Astrocyte of the cerebellum (primary cell): Measurements from ENCODE around the gene GID8.

Experiments
- DNase-seq: peaks from one replicate; pipeline ENCODE4 v3.0.0-alpha.2; 2011; ENCODE audit warnings: low read depth
- H3K4me3 ChIP-seq: 2 replicates; pipeline ENCODE4 v1.5.1; 2011; ENCODE audit warnings: mild to moderate bottlenecking, low read depth, low read length, moderate library complexity
- in situ Hi-C: cut with HindIII; loops from 2 replicates; pipeline ENCODE4 v1.10.0; 2017; ENCODE audit warnings: low sequenced_read_pairs
- TF ChIP-seq, protein P1 (sequence below): IDR thresholded peaks from 2 replicates; pipeline ENCODE4 v1.5.1; 2012; ENCODE audit warnings: low read length, low read depth, moderate library complexity, mild to moderate bottlenecking; ENCODE audit errors: missing control alignments

GID8 gene

GRCh38 chr20:62933966-62934365 is 4.0 kb upstream of the GID8 start:
- DNase-seq: no peak
- TF ChIP-seq, protein P1, sequence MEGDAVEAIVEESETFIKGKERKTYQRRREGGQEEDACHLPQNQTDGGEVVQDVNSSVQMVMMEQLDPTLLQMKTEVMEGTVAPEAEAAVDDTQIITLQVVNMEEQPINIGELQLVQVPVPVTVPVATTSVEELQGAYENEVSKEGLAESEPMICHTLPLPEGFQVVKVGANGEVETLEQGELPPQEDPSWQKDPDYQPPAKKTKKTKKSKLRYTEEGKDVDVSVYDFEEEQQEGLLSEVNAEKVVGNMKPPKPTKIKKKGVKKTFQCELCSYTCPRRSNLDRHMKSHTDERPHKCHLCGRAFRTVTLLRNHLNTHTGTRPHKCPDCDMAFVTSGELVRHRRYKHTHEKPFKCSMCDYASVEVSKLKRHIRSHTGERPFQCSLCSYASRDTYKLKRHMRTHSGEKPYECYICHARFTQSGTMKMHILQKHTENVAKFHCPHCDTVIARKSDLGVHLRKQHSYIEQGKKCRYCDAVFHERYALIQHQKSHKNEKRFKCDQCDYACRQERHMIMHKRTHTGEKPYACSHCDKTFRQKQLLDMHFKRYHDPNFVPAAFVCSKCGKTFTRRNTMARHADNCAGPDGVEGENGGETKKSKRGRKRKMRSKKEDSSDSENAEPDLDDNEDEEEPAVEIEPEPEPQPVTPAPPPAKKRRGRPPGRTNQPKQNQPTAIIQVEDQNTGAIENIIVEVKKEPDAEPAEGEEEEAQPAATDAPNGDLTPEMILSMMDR: no peak
- H3K4me3 ChIP-seq: no peak overlapping the region
- in situ Hi-C loops: no loop called here

DNA sequence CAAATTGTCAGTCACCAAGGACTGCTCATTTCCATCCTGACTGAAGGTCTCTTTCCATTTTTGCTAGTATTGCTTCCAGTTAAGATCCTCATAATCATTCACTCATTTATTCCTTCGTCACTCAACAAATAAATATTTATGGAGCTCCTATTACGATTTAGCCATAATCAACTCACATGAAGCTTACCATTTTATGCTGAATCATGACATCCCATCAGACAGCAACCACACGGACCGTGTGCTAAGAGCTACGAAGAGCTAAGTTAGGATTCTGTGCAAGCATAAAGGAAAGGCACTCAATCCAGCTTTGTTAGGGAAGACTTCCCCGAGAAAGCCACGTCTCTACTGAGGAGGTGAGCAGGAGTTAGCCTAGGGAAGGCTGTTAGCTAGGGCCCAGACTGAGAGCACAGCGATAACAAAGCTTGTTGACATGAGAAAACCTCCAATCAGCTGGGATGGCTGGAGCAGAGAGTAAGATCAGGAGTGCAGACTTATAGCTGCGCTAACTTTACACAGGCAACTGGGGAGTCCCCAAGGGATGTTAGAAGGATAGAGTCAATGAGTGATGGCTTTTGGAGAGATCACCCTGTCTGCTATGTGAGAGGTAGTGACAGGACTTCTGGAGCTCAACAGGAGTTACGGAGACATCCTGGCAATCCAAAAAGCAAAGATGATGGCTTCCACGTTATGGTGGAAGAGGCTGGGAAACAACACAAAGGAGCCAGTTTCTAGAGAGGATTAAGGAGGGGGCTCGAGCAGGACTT is 2.6 kb upstream of the GID8 start:
- TF ChIP-seq, protein P1: no peak
- no peak overlapping the region for H3K4me3 ChIP-seq
- no peak for DNase-seq
- in situ Hi-C loops: no loop called here

GRCh38 chr20:62935968-62936585 is 1.9 kb upstream of the GID8 start:
- TF ChIP-seq, protein P1: no peak
- no peak for DNase-seq
- peak overlapping the region; percentile 95 for H3K4me3 ChIP-seq
- in situ Hi-C loops: no loop called here

- in situ Hi-C loops: no loop called here
- TF ChIP-seq, protein P1: no peak
- DNase-seq: peak; percentile 87
- peak overlapping the region; percentile 95 for H3K4me3 ChIP-seq
These were observed 461 bp upstream of the GID8 start for GRCh38 chr20:62937268-62938104.

DNA sequence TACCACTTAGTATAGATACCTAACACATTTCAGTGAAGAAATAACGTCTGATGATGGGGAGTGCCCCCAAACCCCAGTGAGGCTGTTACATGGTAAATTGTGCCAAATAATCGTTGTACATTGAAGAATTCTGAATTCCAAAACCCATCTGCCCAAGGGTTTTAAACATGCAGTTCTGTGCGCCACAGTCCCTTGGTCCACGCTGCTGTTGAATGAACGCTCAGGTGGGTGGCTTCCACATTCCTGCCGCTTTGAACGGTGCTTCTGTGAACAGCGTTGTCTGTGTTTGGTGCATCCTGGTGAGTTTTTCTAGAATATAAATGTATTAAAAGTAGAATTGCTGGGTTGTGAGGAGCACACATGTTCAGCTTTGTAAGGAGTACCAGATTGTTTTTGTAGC is 2.9 kb downstream of the GID8 start:
- no peak overlapping the region for H3K4me3 ChIP-seq
- TF ChIP-seq, protein P1: no peak
- in situ Hi-C loops: no loop called here
- DNase-seq: no peak

- in situ Hi-C loops: no loop called here
- no peak for DNase-seq
- H3K4me3 ChIP-seq: no peak overlapping the region
- TF ChIP-seq, protein P1: no peak
These were observed 3.8 kb downstream of the GID8 start for GRCh38 chr20:62941792-62942191.
